HCT116 (cell line): ENCODE measurements around the gene CELA3A. TPM values are rescaled to one million over a fixed set of nuclear protein-coding genes. Genes with fewer than 3 reads are reported as not detected.

Source experiments
- ATAC-seq: fragments of 200-7000 bp; cut with Tn5 transposase; 2 replicates; pipeline ENCODE4 v1.9.1; 2020; ENCODE audit warnings: mild to moderate bottlenecking, moderate library complexity
- BruUV-seq: library from RNA; stranded (reverse); fragments of 400-500 nt; replicated peaks from 2 replicates; lab custom pipeline; 2021; lab: Mats Ljungman, UMichigan
- CTCF ChIA-PET: fragments of 300-600 bp; sonication (Branson Sonifier 250); formaldehyde crosslinking; loops from one replicate; lab custom pipeline; 2021; ENCODE audit warnings: antibody characterized with exemption; lab: Charles Lee
- POLR2A ChIA-PET: fragments of 300-600, 350-600 bp; sonication (Branson Sonifier 250); formaldehyde crosslinking; loops from one replicate; lab custom pipeline; 2021; ENCODE audit warnings: antibody characterized with exemption; lab: Charles Lee
- RAD21 ChIA-PET, 2 experiments: fragments of 300-600 bp; sonication (Branson Sonifier 250); formaldehyde crosslinking; loops; one replicate each; lab custom pipeline; 2023; ENCODE audit warnings: low total read pairs in 2 of 2; ENCODE audit not compliant: uncharacterized antibody in 2 of 2, unreplicated experiment in 2 of 2, low non-redundant PET in 1 of 2; lab: Charles Lee
- DNase-seq: peaks from one replicate; pipeline ENCODE4 v3.0.0-alpha.2; 2010; ENCODE audit warnings: low read depth, low spot score
- H2AFZ ChIP-seq: fragments of 200-600 bp; shearing (Covaris generic), sonication (generic); 2 replicates; pipeline ENCODE4 v1.6.1; 2017; ENCODE audit warnings: low read depth, mixed run types, mixed read lengths, antibody characterized with exemption, low read length; ENCODE audit not compliant: poor library complexity, severe bottlenecking
- H3K27ac ChIP-seq: 2 replicates; pipeline ENCODE4 v1.5.1; 2012; ENCODE audit warnings: low read depth, low read length
- H3K27me3 ChIP-seq: fragments of 200-600 bp; sonication (generic); 2 replicates; pipeline ENCODE4 v1.6.1; 2016; ENCODE audit warnings: mixed run types, low read length, mixed read lengths; ENCODE audit not compliant: insufficient read depth
- H3K36me3 ChIP-seq, 2 experiments: fragments of 200-500 bp in 1 of 2; fragments of 200-600 bp in 1 of 2; sonication (Bioruptor generic) in 1 of 2; sonication (generic) in 1 of 2; 2 replicates each; pipeline versions ENCODE4 v1.5.1 to v1.6.1; 2014 to 2016; ENCODE audit warnings: low read length in 2 of 2, inconsistent platforms in 1 of 2, mixed read lengths in 1 of 2, mixed run types in 1 of 2; ENCODE audit not compliant: insufficient read depth in 2 of 2, control insufficient read depth in 1 of 2
- H3K4me1 ChIP-seq, 2 experiments: fragments of 200-600 bp in 1 of 2; sonication (generic) in 1 of 2; 2 replicates each; pipeline versions ENCODE4 v1.5.1 to v1.6.1; 2012 to 2017; ENCODE audit warnings: low read length in 2 of 2, inconsistent platforms in 1 of 2, mild to moderate bottlenecking in 1 of 2, mixed read lengths in 1 of 2, mixed run types in 1 of 2, moderate library complexity in 1 of 2; ENCODE audit not compliant: insufficient read depth in 2 of 2, control insufficient read depth in 1 of 2
- H3K4me2 ChIP-seq: fragments of 200-600 bp; sonication (generic); 2 replicates; pipeline ENCODE4 v1.6.1; 2017; ENCODE audit warnings: mixed run types, low read length, mixed read lengths
- H3K4me3 ChIP-seq, 2 experiments: fragments of 200-600 bp in 1 of 2; sonication (generic) in 1 of 2; replicated peaks in 1 of 2; 2 replicates each; pipeline ENCODE4 v1.5.1; 2011 to 2016; ENCODE audit warnings: low read length in 2 of 2, control low read depth in 1 of 2, low read depth in 1 of 2, mild to moderate bottlenecking in 1 of 2, mixed read lengths in 1 of 2, mixed run types in 1 of 2
- H3K79me2 ChIP-seq: fragments of 200-600 bp; sonication (generic); 2 replicates; pipeline ENCODE4 v1.6.1; 2017; ENCODE audit warnings: mild to moderate bottlenecking, mixed run types, low read length, moderate library complexity, mixed read lengths; ENCODE audit not compliant: insufficient read depth
- H3K9ac ChIP-seq: fragments of 200-600 bp; sonication (generic); 2 replicates; pipeline ENCODE4 v1.6.1; 2016; ENCODE audit warnings: low read length, mixed read lengths
- H3K9me2 ChIP-seq: fragments of 200-600 bp; sonication (generic), shearing (Covaris generic); 2 replicates; pipeline ENCODE4 v1.6.1; 2017; ENCODE audit warnings: mixed run types, mild to moderate bottlenecking, moderate library complexity; ENCODE audit not compliant: insufficient read depth
- H3K9me3 ChIP-seq, 2 experiments: fragments of 200-500 bp in 1 of 2; fragments of 200-600 bp in 1 of 2; sonication (Bioruptor generic) in 1 of 2; sonication (generic) in 1 of 2; 2 replicates each; pipeline ENCODE4 v1.6.1; 2014 to 2017; ENCODE audit warnings: low read length in 2 of 2, mixed read lengths in 2 of 2, inconsistent platforms in 1 of 2, low read depth in 1 of 2, mild to moderate bottlenecking in 1 of 2, mixed run types in 1 of 2, moderate library complexity in 1 of 2; ENCODE audit not compliant: control insufficient read depth in 1 of 2, insufficient read depth in 1 of 2
- H4K20me1 ChIP-seq: fragments of 200-600 bp; sonication (generic), shearing (Covaris generic); 2 replicates; pipeline ENCODE4 v1.6.1; 2017; ENCODE audit warnings: mixed run types, mild to moderate bottlenecking, moderate library complexity; ENCODE audit not compliant: insufficient read depth
- CEBPB ChIP-seq: IDR thresholded peaks from 2 replicates; pipeline ENCODE4 v1.6.1; 2012; ENCODE audit warnings: low read depth
- CTCF ChIP-seq, 3 experiments: fragments of 200-600 bp in 1 of 3; sonication (generic) in 1 of 3; IDR thresholded peaks in 2 of 3; conservative IDR thresholded peaks in 1 of 3; 2 replicates each; pipeline ENCODE4 v1.5.1; 2012 to 2017; ENCODE audit warnings: low read depth in 2 of 3, low read length in 2 of 3, antibody characterized with exemption in 1 of 3, borderline replicate concordance in 1 of 3, control low read depth in 1 of 3, mild to moderate bottlenecking in 1 of 3, mixed read lengths in 1 of 3, mixed run types in 1 of 3, moderate library complexity in 1 of 3; ENCODE audit not compliant: insufficient read depth in 1 of 3
- EZH2 ChIP-seq: fragments of 200-600 bp; sonication (generic); IDR thresholded peaks from 2 replicates; pipeline ENCODE4 v1.6.1; 2017; ENCODE audit warnings: antibody characterized with exemption, mixed run types
- EZH2phosphoT487 ChIP-seq: fragments of 200-600 bp; IDR thresholded peaks from 2 replicates; pipeline ENCODE4 v1.6.1; 2018; ENCODE audit warnings: antibody characterized with exemption, borderline replicate concordance
- POLR2A ChIP-seq: IDR thresholded peaks from 2 replicates; pipeline ENCODE4 v1.7.0; 2011; ENCODE audit warnings: borderline replicate concordance; ENCODE audit not compliant: insufficient read depth, insufficient read length; ENCODE audit errors: extremely low read depth
- POLR2AphosphoS5 ChIP-seq: IDR thresholded peaks from 2 replicates; pipeline ENCODE4 v1.6.1; 2011; ENCODE audit warnings: mild to moderate bottlenecking, low read depth, low read length, moderate library complexity
- RAD21 ChIP-seq: IDR thresholded peaks from 2 replicates; pipeline ENCODE4 v1.6.1; 2012; ENCODE audit warnings: low read depth, mild to moderate bottlenecking
- SRF ChIP-seq: IDR thresholded peaks from 2 replicates; pipeline ENCODE4 v1.6.1; 2012; ENCODE audit warnings: low read depth
- YY1 ChIP-seq: IDR thresholded peaks from 2 replicates; pipeline ENCODE4 v1.6.1; 2011; ENCODE audit warnings: low read length, low read depth, moderate library complexity, mild to moderate bottlenecking; ENCODE audit not compliant: insufficient replicate concordance; ENCODE audit errors: extremely low read depth
- intact Hi-C: fragments of 100-400 bp; cut with micrococcal nuclease; formaldehyde crosslinking; loops from 2 replicates; pipeline ENCODE4 v1.10.0; 2022
- total RNA-seq: library from RNA; stranded (reverse); gene quantifications from one replicate; pipeline ENCODE4 v1.2.1, GENCODE V29; 2021; ENCODE audit not compliant: unreplicated experiment

CELA3A gene
- total RNA-seq, 1 experiment from 2014 or later, result 9.0 TPM

DNA sequence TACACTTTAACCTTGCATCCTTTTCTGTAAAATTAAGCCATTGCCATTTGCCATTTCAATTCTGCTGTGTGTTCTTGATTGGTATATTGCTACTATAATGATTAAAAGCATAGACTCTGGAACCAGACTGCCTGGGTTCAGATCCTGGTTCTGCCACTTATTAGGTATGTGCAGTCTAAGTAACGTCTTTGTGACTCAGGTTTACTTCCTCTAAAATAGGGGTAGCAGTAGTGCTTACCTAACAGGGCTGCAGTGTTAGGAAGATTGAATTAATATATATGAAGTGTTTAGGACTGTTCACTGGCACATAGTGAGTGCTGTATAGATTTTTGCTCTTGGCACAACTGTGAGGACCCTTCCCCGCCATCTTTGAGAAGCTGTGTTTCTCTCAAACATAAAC lies 55.5 kb downstream of the CELA3A start:
- RAD21 ChIA-PET, result no interaction called here

More for the DNA sequence above, 55.5 kb downstream of the CELA3A start:
- H3K4me2 ChIP-seq, result no peak overlapping the region
- ChIA-PET CTCF (no interaction called here), POLR2A (no interaction called here)
- H3K27me3 ChIP-seq, result no peaks in the 10 kb centered on the region
- H3K4me1 ChIP-seq, result peaks cover 14 to 20% of the 10 kb centered on the region in 2 experiments
- H3K36me3 ChIP-seq, result peaks cover 2 to 18% of the 10 kb centered on the region in 2 experiments; a peak in 2 of 4 replicates
- intact Hi-C loops, result no loop called here
- no peak overlapping the region for H2AFZ ChIP-seq
- peaks cover 91% of the 10 kb centered on the region for H3K79me2 ChIP-seq
- TF ChIP-seq CTCF (IDR thresholded peaks at IDR 0.05 in 2 of 3, conservative IDR thresholded peaks at IDR 0.05 in 1 of 3; ENCODE audit: borderline replicate concordance in 1 of 3, insufficient read depth in 1 of 3, low read depth in 2 of 3, low read length in 2 of 3), result no peak
- no peak for TF ChIP-seq SRF
- no peak for TF ChIP-seq RAD21
- no peak for TF ChIP-seq YY1
- no peak for TF ChIP-seq EZH2
- no peak for TF ChIP-seq POLR2AphosphoS5
- TF ChIP-seq POLR2A, result no peak
- no peak for TF ChIP-seq EZH2phosphoT487
- no peak for TF ChIP-seq CEBPB
- H3K9ac ChIP-seq, result no peak overlapping the region
- no TSS peak for BruUV-seq
- H4K20me1 ChIP-seq, result peaks cover 44% of the 10 kb centered on the region; the same call in 1 of the 2 replicates
- ATAC-seq, result no peak
- H3K4me3 ChIP-seq, result no peak overlapping the region
- no peaks in the 10 kb centered on the region for H3K9me2 ChIP-seq
- no peaks in the 10 kb centered on the region for H3K9me3 ChIP-seq
- no peak for DNase-seq
- H3K27ac ChIP-seq, result no peak overlapping the region
